IMR-90 (cell line): Measurements from ENCODE around the gene RNPEP. TPM values are rescaled to one million over a fixed set of nuclear protein-coding genes. Genes with fewer than 3 reads are reported as not detected.
A peak's percentile ranks its signal among the peaks of the same experiment; 100 is the strongest.

Source experiments
- ATAC-seq: fragments of 200-7000 bp; cut with Tn5 transposase; 2 replicates; pipeline ENCODE4 v1.9.1; 2020; ENCODE audit warnings: low read depth, mild to moderate bottlenecking, moderate library complexity
- BruUV-seq: library from RNA; stranded (reverse); fragments of 400-500 nt; replicated peaks from 2 replicates; lab custom pipeline; 2021; lab: Mats Ljungman, UMichigan
- CTCF ChIA-PET: fragments of 300-600 bp; formaldehyde crosslinking; extraction: SDS; loops from one replicate; lab custom pipeline; 2021; ENCODE audit warnings: antibody characterized with exemption; lab: Yijun Ruan, JAX
- POLR2A ChIA-PET: fragments of 300-600 bp; sonication (Branson Sonifier 250); formaldehyde crosslinking; loops from one replicate; lab custom pipeline; 2022; ENCODE audit warnings: antibody characterized with exemption; ENCODE audit not compliant: unreplicated experiment; lab: Charles Lee
- DNase-seq: peaks from one replicate; pipeline ENCODE4 v3.0.0; 2013
- H2AFZ ChIP-seq: replicated peaks from 2 replicates; pipeline ENCODE3; 2013; ENCODE audit warnings: low read length, mild to moderate bottlenecking; ENCODE audit not compliant: poor library complexity
- H2AK5ac ChIP-seq: 2 replicates; pipeline ENCODE4 v1.6.1; 2013; ENCODE audit warnings: low read depth, low read length, inconsistent platforms
- H2AK9ac ChIP-seq: replicated peaks from 2 replicates; pipeline ENCODE3; 2013; ENCODE audit warnings: mild to moderate bottlenecking, low read depth, low read length, moderate library complexity; ENCODE audit not compliant: poor library complexity
- H2BK120ac ChIP-seq: 2 replicates; pipeline ENCODE4 v1.6.1; 2013; ENCODE audit warnings: low read depth, low read length, inconsistent platforms
- H2BK15ac ChIP-seq: 3 replicates; pipeline ENCODE4 v1.6.1; 2013; ENCODE audit warnings: low read depth, low read length, inconsistent platforms
- H2BK20ac ChIP-seq: 2 replicates; pipeline ENCODE4 v1.6.1; 2013; ENCODE audit warnings: low read depth, mild to moderate bottlenecking, inconsistent platforms, low read length, moderate library complexity
- H2BK5ac ChIP-seq: 2 replicates; pipeline ENCODE4 v1.6.1; 2013; ENCODE audit warnings: mild to moderate bottlenecking, low read depth, low read length, inconsistent platforms; ENCODE audit not compliant: poor library complexity, severe bottlenecking
- H3K14ac ChIP-seq: replicated peaks from 2 replicates; pipeline ENCODE4 v1.6.1; 2013; ENCODE audit warnings: low read depth, low read length, inconsistent platforms
- H3K18ac ChIP-seq: 2 replicates; pipeline ENCODE4 v1.6.1; 2013; ENCODE audit warnings: low read depth, low read length, control low read depth
- H3K23ac ChIP-seq: 2 replicates; pipeline ENCODE4 v1.6.1; 2013; ENCODE audit warnings: low read depth, low read length, inconsistent platforms
- H3K27ac ChIP-seq: 2 replicates; pipeline ENCODE4 v1.5.1; 2013; ENCODE audit warnings: mild to moderate bottlenecking, control low read depth, low read length; ENCODE audit not compliant: insufficient read depth
- H3K27me3 ChIP-seq: 2 replicates; pipeline ENCODE4 v1.6.1; 2013; ENCODE audit warnings: low read length; ENCODE audit not compliant: control insufficient read depth, insufficient read depth
- H3K36me3 ChIP-seq: 2 replicates; pipeline ENCODE4 v1.6.1; 2013; ENCODE audit warnings: low read length, mixed read lengths; ENCODE audit not compliant: control insufficient read depth, insufficient read depth
- H3K4ac ChIP-seq: 2 replicates; pipeline ENCODE4 v1.6.1; 2013; ENCODE audit warnings: low read depth, low read length, inconsistent platforms
- H3K4me1 ChIP-seq: 2 replicates; pipeline ENCODE4 v1.6.1; 2013; ENCODE audit warnings: low read length, mixed read lengths; ENCODE audit not compliant: control insufficient read depth, insufficient read depth
- H3K4me2 ChIP-seq: 2 replicates; pipeline ENCODE4 v1.6.1; 2013; ENCODE audit warnings: low read depth, mild to moderate bottlenecking, control low read depth, low read length, moderate library complexity
- H3K4me3 ChIP-seq: 2 replicates; pipeline ENCODE4 v1.5.1; 2013; ENCODE audit warnings: low read depth, mild to moderate bottlenecking, control low read depth, low read length, moderate library complexity; ENCODE audit not compliant: insufficient read depth
- H3K56ac ChIP-seq: 2 replicates; pipeline ENCODE4 v1.6.1; 2013; ENCODE audit warnings: low read length, inconsistent platforms; ENCODE audit not compliant: insufficient read depth; ENCODE audit errors: extremely low read depth
- H3K79me1 ChIP-seq, 2 experiments: 2 replicates each; pipeline ENCODE4 v1.6.1; 2013; ENCODE audit warnings: low read length in 2 of 2, inconsistent platforms in 1 of 2, low read depth in 1 of 2
- H3K9ac ChIP-seq: 2 replicates; pipeline ENCODE4 v1.6.1; 2013; ENCODE audit warnings: low read depth, low read length, control low read depth
- H3K9me1 ChIP-seq: 2 replicates; pipeline ENCODE4 v1.6.1; 2013; ENCODE audit warnings: low read length, inconsistent platforms; ENCODE audit not compliant: insufficient read depth
- H3K9me3 ChIP-seq: 2 replicates; pipeline ENCODE4 v1.6.1; 2013; ENCODE audit warnings: low read length; ENCODE audit not compliant: control insufficient read depth, insufficient read depth
- H4K20me1 ChIP-seq: 2 replicates; pipeline ENCODE4 v1.6.1; 2013; ENCODE audit warnings: low read length, inconsistent platforms; ENCODE audit not compliant: insufficient read depth
- H4K5ac ChIP-seq: 2 replicates; pipeline ENCODE4 v1.6.1; 2013; ENCODE audit warnings: mild to moderate bottlenecking, low read depth, low read length, control low read depth
- H4K8ac ChIP-seq, 2 experiments: 2 replicates each; pipeline ENCODE4 v1.6.1; 2013; ENCODE audit warnings: low read depth in 2 of 2, low read length in 2 of 2, control low read depth in 1 of 2, inconsistent platforms in 1 of 2
- H4K91ac ChIP-seq: 2 replicates; pipeline ENCODE4 v1.6.1; 2013; ENCODE audit warnings: low read depth, low read length, inconsistent platforms; ENCODE audit not compliant: insufficient read depth
- BHLHE40 ChIP-seq: fragments of 150-350 bp; IDR thresholded peaks from 2 replicates; pipeline ENCODE4 v1.6.1; 2016; ENCODE audit warnings: mild to moderate bottlenecking, low read depth, low read length
- CEBPB ChIP-seq: IDR thresholded peaks from 2 replicates; pipeline ENCODE4 v1.6.1; 2012; ENCODE audit warnings: low read depth, low read length, improper control_type of control experiment
- ELK1 ChIP-seq: fragments of 150-350 bp; IDR thresholded peaks from 2 replicates; pipeline ENCODE4 v1.6.1; 2016; ENCODE audit warnings: low read depth, mild to moderate bottlenecking, low read length, moderate library complexity, borderline replicate concordance
- FOS ChIP-seq: fragments of 150-350 bp; IDR thresholded peaks from 2 replicates; pipeline ENCODE4 v1.6.1; 2016; ENCODE audit warnings: low read depth, low read length
- MAZ ChIP-seq: IDR thresholded peaks from 2 replicates; pipeline ENCODE4 v1.6.1; 2012; ENCODE audit warnings: low read depth, mild to moderate bottlenecking, low read length, improper control_type of control experiment, moderate library complexity, borderline replicate concordance
- NFE2L2 ChIP-seq: fragments of 150-350 bp; IDR thresholded peaks from 2 replicates; pipeline ENCODE4 v1.6.1; 2016; ENCODE audit warnings: low read depth, mild to moderate bottlenecking, low read length
- RAD21 ChIP-seq: IDR thresholded peaks from 2 replicates; pipeline ENCODE4 v1.6.1; 2012; ENCODE audit warnings: low read length, improper control_type of control experiment
- RCOR1 ChIP-seq: IDR thresholded peaks from 2 replicates; pipeline ENCODE4 v1.6.1; 2012; ENCODE audit warnings: mild to moderate bottlenecking, low read length, improper control_type of control experiment; ENCODE audit not compliant: insufficient replicate concordance
- RFX5 ChIP-seq: IDR thresholded peaks from 2 replicates; pipeline ENCODE4 v1.8.0; 2012; ENCODE audit warnings: low read depth, mild to moderate bottlenecking, low read length, moderate library complexity
- WGBS, 2 experiments: methylation state at CpG; one replicate each; pipeline versions ENCODE4 v1.1.5 to v1.1.7; 2013; ENCODE audit warnings: missing lambda C conversion rate in 2 of 2; ENCODE audit not compliant: insufficient read length in 1 of 2; ENCODE audit errors: extremely low coverage in 2 of 2; 5-methylcytosine and 5-hydroxymethylcytosine counted together
- dilution Hi-C: fragments of 300-500 bp; cut with HindIII; formaldehyde crosslinking; loops from one replicate; pipeline ENCODE4 v1.14.3; 2018; ENCODE audit warnings: low sequenced_read_pairs; ENCODE audit not compliant: unreplicated experiment
- in situ Hi-C: fragments of 300-500 bp; cut with MboI; formaldehyde crosslinking; loops from 3 replicates; pipeline ENCODE4 v1.14.3; 2019; ENCODE audit warnings: low sequenced_read_pairs, inconsistent platforms, mixed read lengths
- intact Hi-C: fragments of 100-400 bp; cut with micrococcal nuclease; formaldehyde crosslinking; loops from 2 replicates; pipeline ENCODE4 v1.10.0; 2022
- polyA plus RNA-seq, 3 experiments: library from polyadenylated mRNA; depleted of rRNA; stranded (reverse); fragments of >200 nt; gene quantifications; 2 replicates each; pipeline ENCODE4 v1.2.3, GENCODE V29; 2012; ENCODE audit warnings: low replicate concordance in 1 of 3
- total RNA-seq: library from RNA; depleted of rRNA; stranded (reverse); fragments of >200 nt; gene quantifications from 2 replicates; pipeline ENCODE4 v1.2.3, GENCODE V29; 2012
- TF ChIP-seq, protein P1 (sequence below): conservative IDR thresholded peaks from 2 replicates; pipeline ENCODE4 v1.5.1; 2012; ENCODE audit warnings: mild to moderate bottlenecking, low read depth, low read length, improper control_type of control experiment
- TF ChIP-seq, protein P2 (sequence below): fragments of 150-350 bp; IDR thresholded peaks from 2 replicates; pipeline ENCODE4 v1.6.1; 2017; ENCODE audit warnings: mild to moderate bottlenecking, antibody characterized with exemption, low read length, low read depth

The RNPEP gene
- total and polyA plus RNA-seq, 2 of the 4 experiments (the other 2 are of a cell fraction) = 49.8 to 75.4 TPM

DNA sequence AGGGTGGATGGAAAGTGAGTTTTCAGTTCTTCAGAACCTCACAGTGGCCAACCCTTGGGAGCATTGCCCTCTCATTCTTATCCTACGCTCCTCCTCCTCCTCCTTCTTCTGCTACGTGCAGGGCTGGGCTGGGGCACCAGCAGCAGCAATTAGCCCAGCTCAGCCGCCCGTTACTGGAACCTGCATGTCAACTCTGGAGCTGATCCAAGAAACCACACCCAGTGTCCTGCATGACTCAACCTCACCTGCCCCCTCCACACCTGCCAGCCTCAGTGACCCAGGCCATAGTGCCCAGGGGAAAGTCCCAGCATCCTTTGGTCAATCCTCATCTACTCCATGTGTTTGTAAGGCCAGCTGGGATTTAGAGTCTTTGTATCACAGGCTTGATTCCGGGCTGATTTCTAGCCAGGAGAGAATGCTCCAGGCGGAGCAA, 40.6 kb downstream of the RNPEP start:
- H2AFZ ChIP-seq = no peak overlapping the region
- no peak overlapping the region for H4K91ac ChIP-seq
- BruUV-seq = no TSS peak
- no peaks in the 10 kb centered on the region for H3K9me1 ChIP-seq
- H3K27me3 ChIP-seq = peaks cover 20% of the 10 kb centered on the region
- H2BK15ac ChIP-seq = no peak overlapping the region
- H3K56ac ChIP-seq = no peak overlapping the region
- WGBS, 2 experiments = 86% methylated on average over 3 of the region's 6 CpGs; no CpG with 5 or more reads in 1 of the 2 experiments
- H3K79me1 ChIP-seq = no peaks in the 10 kb centered on the region
- TF ChIP-seq MAZ (no peak), CEBPB (no peak), ELK1 (no peak), BHLHE40 (no peak), RAD21 (no peak), NFE2L2 (no peak), RFX5 (no peak), FOS (no peak), RCOR1 (no peak)
- TF ChIP-seq, protein P1, sequence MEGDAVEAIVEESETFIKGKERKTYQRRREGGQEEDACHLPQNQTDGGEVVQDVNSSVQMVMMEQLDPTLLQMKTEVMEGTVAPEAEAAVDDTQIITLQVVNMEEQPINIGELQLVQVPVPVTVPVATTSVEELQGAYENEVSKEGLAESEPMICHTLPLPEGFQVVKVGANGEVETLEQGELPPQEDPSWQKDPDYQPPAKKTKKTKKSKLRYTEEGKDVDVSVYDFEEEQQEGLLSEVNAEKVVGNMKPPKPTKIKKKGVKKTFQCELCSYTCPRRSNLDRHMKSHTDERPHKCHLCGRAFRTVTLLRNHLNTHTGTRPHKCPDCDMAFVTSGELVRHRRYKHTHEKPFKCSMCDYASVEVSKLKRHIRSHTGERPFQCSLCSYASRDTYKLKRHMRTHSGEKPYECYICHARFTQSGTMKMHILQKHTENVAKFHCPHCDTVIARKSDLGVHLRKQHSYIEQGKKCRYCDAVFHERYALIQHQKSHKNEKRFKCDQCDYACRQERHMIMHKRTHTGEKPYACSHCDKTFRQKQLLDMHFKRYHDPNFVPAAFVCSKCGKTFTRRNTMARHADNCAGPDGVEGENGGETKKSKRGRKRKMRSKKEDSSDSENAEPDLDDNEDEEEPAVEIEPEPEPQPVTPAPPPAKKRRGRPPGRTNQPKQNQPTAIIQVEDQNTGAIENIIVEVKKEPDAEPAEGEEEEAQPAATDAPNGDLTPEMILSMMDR = no peak
- TF ChIP-seq, protein P2, sequence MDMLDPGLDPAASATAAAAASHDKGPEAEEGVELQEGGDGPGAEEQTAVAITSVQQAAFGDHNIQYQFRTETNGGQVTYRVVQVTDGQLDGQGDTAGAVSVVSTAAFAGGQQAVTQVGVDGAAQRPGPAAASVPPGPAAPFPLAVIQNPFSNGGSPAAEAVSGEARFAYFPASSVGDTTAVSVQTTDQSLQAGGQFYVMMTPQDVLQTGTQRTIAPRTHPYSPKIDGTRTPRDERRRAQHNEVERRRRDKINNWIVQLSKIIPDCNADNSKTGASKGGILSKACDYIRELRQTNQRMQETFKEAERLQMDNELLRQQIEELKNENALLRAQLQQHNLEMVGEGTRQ = no peak
- H2AK5ac ChIP-seq = no peak overlapping the region
- CTCF ChIA-PET = no interaction called here
- H3K4me2 ChIP-seq = no peak overlapping the region
- no peak overlapping the region for H3K4me3 ChIP-seq
- in situ Hi-C loops (no loop called here), intact Hi-C loops (no loop called here), dilution Hi-C loops (no loop called here)
- no peak overlapping the region for H3K9ac ChIP-seq
- peak overlapping the region; percentile 13 for H2AK9ac ChIP-seq
- no peaks in the 10 kb centered on the region for H3K9me3 ChIP-seq
- H3K23ac ChIP-seq = no peak overlapping the region
- H2BK5ac ChIP-seq = no peak overlapping the region
- no peak overlapping the region for H3K27ac ChIP-seq
- H3K14ac ChIP-seq = no peak overlapping the region
- peaks cover 9% of the 10 kb centered on the region for H3K4me1 ChIP-seq
- H2BK120ac ChIP-seq = no peak overlapping the region
- ATAC-seq (no peak), DNase-seq (no peak)
- no peak overlapping the region for H4K8ac ChIP-seq
- H3K18ac ChIP-seq = no peak overlapping the region
- H4K5ac ChIP-seq = no peak overlapping the region
- no peak overlapping the region for H3K4ac ChIP-seq
- no peaks in the 10 kb centered on the region for H4K20me1 ChIP-seq
- POLR2A ChIA-PET = no interaction called here
- no peak overlapping the region for H2BK20ac ChIP-seq
- no peaks in the 10 kb centered on the region for H3K36me3 ChIP-seq
